Stomach (tissue), 9 donors: ENCODE measurements around the gene PTCH2. TPM values are rescaled to one million over a fixed set of nuclear protein-coding genes. Genes with fewer than 3 reads are reported as not detected.
"Not testable (repeated sequence)": the region's sequence is repeated elsewhere in the genome, so short reads cannot be mapped to it uniquely, and the experiment has no call there.

Source experiments
- DNase-seq, 2 donors: peaks; one replicate each; pipeline versions ENCODE4 v3.0.0 to v3.0.0-alpha.2; 2013 to 2019
- H3K27ac ChIP-seq, 5 donors: fragments of 200-600 bp in 4 of 5; sonication (generic) in 4 of 5; one replicate each; pipeline ENCODE4 v1.5.1; 2013 to 2019; ENCODE audit warnings: mild to moderate bottlenecking in 1 of 5, moderate library complexity in 1 of 5
- H3K27me3 ChIP-seq, 3 donors: fragments of 200-600 bp; sonication (generic); one replicate each; pipeline ENCODE4 v1.5.1; 2017 to 2019; ENCODE audit warnings: mixed run types in 1 of 3
- H3K36me3 ChIP-seq, 4 donors: fragments of 200-600 bp; sonication (generic); 1 replicate in 3 of 4; 2 replicates in 1 of 4; pipeline ENCODE4 v1.5.1; 2016 to 2019
- H3K4me1 ChIP-seq, 4 donors: fragments of 200-600 bp; sonication (generic); one replicate each; pipeline ENCODE4 v1.5.1; 2016 to 2019
- H3K4me3 ChIP-seq, 4 donors: fragments of 200-600 bp; sonication (generic) in 3 of 4; one replicate each; pipeline ENCODE4 v1.5.1; 2016 to 2019; ENCODE audit warnings: mild to moderate bottlenecking in 1 of 4
- H3K9me3 ChIP-seq, 4 donors: fragments of 200-600 bp; sonication (generic); one replicate each; pipeline ENCODE4 v1.5.1; 2016 to 2019
- CTCF ChIP-seq, 7 experiments: fragments of 450-650 bp in 4 of 7; fragments of 200-600 bp in 3 of 7; sonication (generic) in 3 of 7; IDR thresholded peaks; one replicate each; pipeline ENCODE4 v1.5.1; 2016 to 2019; ENCODE audit warnings: antibody characterized with exemption in 7 of 7, control low read depth in 2 of 7, mild to moderate bottlenecking in 1 of 7
- EP300 ChIP-seq: sonication (generic); formaldehyde crosslinking; IDR thresholded peaks from one replicate; pipeline ENCODE4 v1.6.1; 2017; ENCODE audit warnings: antibody characterized with exemption
- POLR2A ChIP-seq, 4 donors: fragments of 450-650 bp; IDR thresholded peaks; one replicate each; pipeline ENCODE4 v1.6.1; 2016; ENCODE audit warnings: antibody characterized with exemption in 4 of 4, control low read depth in 2 of 4, mild to moderate bottlenecking in 1 of 4, moderate library complexity in 1 of 4
- POLR2AphosphoS5 ChIP-seq, 3 donors: sonication (generic); formaldehyde crosslinking; IDR thresholded peaks; one replicate each; pipeline ENCODE4 v1.6.1; 2016; ENCODE audit warnings: antibody characterized with exemption in 3 of 3
- WGBS, 5 donors: extraction: QIAGEN DNeasy Blood & Tissue Kit in 3 of 5; methylation state at CpG; one replicate each; pipeline versions ENCODE4 v1.1.5 to v1.1.7; 2013 to 2018; 5-methylcytosine and 5-hydroxymethylcytosine counted together
- intact Hi-C: fragments of 100-400 bp; cut with DNase I; formaldehyde crosslinking; loops from one replicate; pipeline ENCODE4 v1.15.1; 2023; ENCODE audit warnings: low total_unique reads
- polyA plus RNA-seq, 3 donors: library from polyadenylated mRNA; stranded (reverse); fragments of 200-250 nt; gene quantifications; one replicate each; pipeline ENCODE4 v1.2.3, GENCODE V29; 2013
- total RNA-seq, 5 donors: library from RNA; depleted of rRNA; stranded (reverse); fragments of >200 nt; gene quantifications; one replicate each; pipeline versions ENCODE4 v1.1.0 to v1.2.3, GENCODE V29; 2014 to 2016
- donor health status: healthy with polysubstance abuse.
- donor health status: Bipolar disorder and iron deficiency.
- donor health status: healthy.

PTCH2 gene
- total and polyA plus RNA-seq, 8 donors, result under 0.01 to 2.3 (median 0.40) TPM; not detected in 2

- H3K9me3 ChIP-seq, result no peaks in the 10 kb centered on the region
- H3K4me3 ChIP-seq, result peak overlapping the region; percentile 46 to 60 (median 54)
- H3K27ac ChIP-seq, result peak overlapping the region; percentile 86 to 97 (median 89)
- H3K36me3 ChIP-seq, result no peaks in the 10 kb centered on the region
- H3K27me3 ChIP-seq, result no peaks in the 10 kb centered on the region
- WGBS, 5 donors, result 19 to 52% (median 40%) methylated on average over 13 to 48 of the region's 48 CpGs
- DNase-seq, result no peak
- H3K4me1 ChIP-seq, result peaks cover 42 to 71% (median 58%) of the 10 kb centered on the region in 4 donors
- intact Hi-C loops, result no loop called here
- no peak for TF ChIP-seq POLR2AphosphoS5 (IDR thresholded peaks at IDR 0.05)
- no peak for TF ChIP-seq EP300
- TF ChIP-seq POLR2A (IDR thresholded peaks at IDR 0.05), result no peak
- no peak for TF ChIP-seq CTCF (IDR thresholded peaks at IDR 0.05)
Measured at GRCh38 chr1:44812822-44813543, 30.1 kb downstream of the PTCH2 start.

- Histone ChIP-seq H3K4me1 (peaks cover 60 to 88% (median 75%) of the 10 kb centered on the region in 4 donors), H3K36me3 (peaks cover 0 to 6% (median 3%) of the 10 kb centered on the region in 4 donors), H3K27me3 (no peaks in the 10 kb centered on the region), H3K4me3 (no peak overlapping the region), H3K27ac (peak overlapping the region in 4 of 5 donors; percentile 93 to 99 (median 98)), H3K9me3 (no peaks in the 10 kb centered on the region)
- 76 to 89% (median 85%) methylated on average over 8 of the region's 8 CpGs for WGBS, 5 donors
- no peak for TF ChIP-seq POLR2AphosphoS5 (IDR thresholded peaks at IDR 0.05)
- TF ChIP-seq POLR2A (IDR thresholded peaks at IDR 0.05), result no peak
- no peak for TF ChIP-seq CTCF (IDR thresholded peaks at IDR 0.05)
- no peak for TF ChIP-seq EP300
- DNase-seq, result no peak
- intact Hi-C loops, result no loop called here
Measured at GRCh38 chr1:44811234-44811633, 31.8 kb downstream of the PTCH2 start.

- DNase-seq, H3K27me3 ChIP-seq, intact Hi-C loops, H3K9me3 ChIP-seq: not testable (repeated sequence)
- Histone ChIP-seq H3K27ac (peak overlapping the region; percentile 83 to 99 (median 97)), H3K4me1 (peaks cover 65 to 93% (median 80%) of the 10 kb centered on the region in 4 donors), H3K36me3 (peaks cover 4 to 11% (median 8%) of the 10 kb centered on the region in 4 donors), H3K4me3 (peak overlapping the region in 1 of 4 donors; percentile 5)
- WGBS, 5 donors, result 81 to 88% (median 85%) methylated on average over 4 of the region's 4 CpGs
Measured at GRCh38 chr1:44810762-44811105, 32.3 kb downstream of the PTCH2 start.

GRCh38 chr1:44810101-44810761 is 32.8 kb downstream of the PTCH2 start:
- DNase-seq, result peak; percentile 48 to 81
- Histone ChIP-seq H3K36me3 (peaks cover 4 to 16% (median 13%) of the 10 kb centered on the region in 4 donors), H3K27ac (peak overlapping the region; percentile 83 to 99 (median 97)), H3K9me3 (no peaks in the 10 kb centered on the region), H3K4me3 (peak overlapping the region in 2 of 4 donors; percentile 5 to 35), H3K4me1 (peaks cover 65 to 97% (median 83%) of the 10 kb centered on the region in 4 donors), H3K27me3 (no peaks in the 10 kb centered on the region)
- 24 to 31% (median 27%) methylated on average over 12 of the region's 12 CpGs for WGBS, 5 donors
- intact Hi-C loops, result no loop called here
- no peak for TF ChIP-seq POLR2AphosphoS5 (IDR thresholded peaks at IDR 0.05)
- TF ChIP-seq POLR2A (IDR thresholded peaks at IDR 0.05), result no peak
- TF ChIP-seq EP300, result no peak
- TF ChIP-seq CTCF (IDR thresholded peaks at IDR 0.05), result no peak
